GM23338 (cell line): ENCODE data around the gene APC2. TPM values are rescaled to one million over a fixed set of nuclear protein-coding genes. Genes with fewer than 3 reads are reported as not detected.

ENCODE experiments used
- CREB1 ChIP-seq: fragments of 250-450 bp; sonication (Bioruptor Pico); IDR thresholded peaks from 2 replicates; pipeline ENCODE4 v1.5.0; 2020; ENCODE audit warnings: low read depth, mild to moderate bottlenecking, moderate library complexity
- ETS1 ChIP-seq: IDR thresholded peaks from 2 replicates; pipeline ENCODE4 v1.6.1; 2016; ENCODE audit warnings: antibody characterized with exemption
- EZH2 ChIP-seq: fragments of 200-600 bp; sonication (generic); IDR thresholded peaks from one replicate; pipeline ENCODE4 v1.8.0; 2017; ENCODE audit warnings: antibody characterized with exemption, mild to moderate bottlenecking, low read depth; ENCODE audit not compliant: unreplicated experiment
- EZH2phosphoT487 ChIP-seq: fragments of 200-600 bp; sonication (generic); IDR thresholded peaks from one replicate; pipeline ENCODE4 v1.8.1; 2018; ENCODE audit warnings: antibody characterized with exemption; ENCODE audit not compliant: unreplicated experiment
- JUNB ChIP-seq: IDR thresholded peaks from one replicate; pipeline ENCODE4 v1.6.1; 2016; ENCODE audit warnings: antibody characterized with exemption; ENCODE audit not compliant: unreplicated experiment
- NANOG ChIP-seq: IDR thresholded peaks from 2 replicates; pipeline ENCODE4 v1.6.1; 2016; ENCODE audit warnings: antibody characterized with exemption, borderline replicate concordance
- POLR2AphosphoS5 ChIP-seq: IDR thresholded peaks from 2 replicates; pipeline ENCODE4 v1.6.1; 2016; ENCODE audit warnings: antibody characterized with exemption, low read depth
- REST ChIP-seq: IDR thresholded peaks from one replicate; pipeline ENCODE4 v1.6.1; 2018; ENCODE audit warnings: antibody characterized with exemption; ENCODE audit not compliant: unreplicated experiment
- STAT1 ChIP-seq: IDR thresholded peaks from one replicate; pipeline ENCODE4 v1.6.1; 2016; ENCODE audit warnings: antibody characterized with exemption; ENCODE audit not compliant: unreplicated experiment
- ZNF114 ChIP-seq: fragments of 250-450 bp; sonication (Bioruptor Pico); IDR thresholded peaks from 2 replicates; pipeline ENCODE4 v1.5.0; 2020; ENCODE audit warnings: mild to moderate bottlenecking, moderate library complexity
- ZNF331 ChIP-seq: fragments of 250-450 bp; sonication (Bioruptor Pico); IDR thresholded peaks from 2 replicates; pipeline ENCODE4 v1.5.0; 2020; ENCODE audit warnings: low read depth, mild to moderate bottlenecking, moderate library complexity
- ZNF462 ChIP-seq: fragments of 250-450 bp; sonication (Bioruptor Pico); IDR thresholded peaks from 2 replicates; pipeline ENCODE4 v1.5.0; 2020; ENCODE audit warnings: mild to moderate bottlenecking, moderate library complexity
- polyA plus RNA-seq: library from polyadenylated mRNA; unstranded; fragments of >200 nt; fragmentation: Nextera tagmentation; extraction: Ambion mirVana; gene quantifications from 2 replicates; pipeline ENCODE4 v1.2.1, GENCODE V29; 2016
- total RNA-seq: library from RNA; depleted of rRNA; stranded (reverse); fragments of >200 nt; shearing (Covaris generic); gene quantifications from 2 replicates; pipeline ENCODE4 v1.2.3, GENCODE V29; 2014

Gene APC2
- total and polyA plus RNA-seq, 2 experiments from 2014 or later: 1.4 to 18.3 TPM

GRCh38 chr19:1421218-1421957 is 28.5 kb upstream of the APC2 start (continued):
- TF ChIP-seq ZNF462 (CRISPR knock-in tag): no peak
- no peak for TF ChIP-seq EZH2
- no peak for TF ChIP-seq CREB1
- no peak for TF ChIP-seq ZNF331
- TF ChIP-seq POLR2AphosphoS5: no peak
- TF ChIP-seq REST: no peak
- no peak for TF ChIP-seq EZH2phosphoT487
- TF ChIP-seq STAT1: no peak
- no peak for TF ChIP-seq ZNF114 (CRISPR knock-in tag)
- no peak for TF ChIP-seq NANOG
- no peak for TF ChIP-seq JUNB
- TF ChIP-seq ETS1: no peak
